Neuronal stem cell (in vitro differentiated cells): ENCODE data around the gene STXBP5L.
A peak's percentile ranks its signal among the peaks of the same experiment; 100 is the strongest.
"Not testable (repeated sequence)": the region's sequence is repeated elsewhere in the genome, so short reads cannot be mapped to it uniquely, and the experiment has no call there.

Experiments
- DNase-seq: peaks from one replicate; pipeline ENCODE4 v3.0.0-alpha.2; 2013; ENCODE audit warnings: low spot score
- H2AFZ ChIP-seq: one replicate; pipeline ENCODE4 v1.6.1; 2013; ENCODE audit warnings: mild to moderate bottlenecking, low read length, inconsistent platforms
- H2AK5ac ChIP-seq: 2 replicates; pipeline ENCODE4 v1.6.1; 2013; ENCODE audit warnings: low read depth, mild to moderate bottlenecking, inconsistent platforms, low read length, moderate library complexity, mixed read lengths
- H2BK120ac ChIP-seq: 2 replicates; pipeline ENCODE4 v1.6.1; 2013; ENCODE audit warnings: low read depth, mild to moderate bottlenecking, inconsistent platforms, low read length, moderate library complexity, mixed read lengths
- H2BK12ac ChIP-seq: one replicate; pipeline ENCODE4 v1.6.1; 2013; ENCODE audit warnings: low read length, inconsistent platforms
- H2BK15ac ChIP-seq: 2 replicates; pipeline ENCODE4 v1.6.1; 2013; ENCODE audit warnings: mild to moderate bottlenecking, low read length, inconsistent platforms, mixed read lengths
- H2BK5ac ChIP-seq: one replicate; pipeline ENCODE4 v1.6.1; 2013; ENCODE audit warnings: inconsistent platforms, mild to moderate bottlenecking, low read length, moderate library complexity
- H3K14ac ChIP-seq: one replicate; pipeline ENCODE4 v1.6.1; 2013; ENCODE audit warnings: low read length, inconsistent platforms
- H3K18ac ChIP-seq: 2 replicates; pipeline ENCODE4 v1.6.1; 2013; ENCODE audit warnings: low read length, inconsistent platforms
- H3K23ac ChIP-seq: 2 replicates; pipeline ENCODE4 v1.6.1; 2013; ENCODE audit warnings: low read depth, mild to moderate bottlenecking, mixed read lengths, low read length, inconsistent platforms; ENCODE audit not compliant: poor library complexity
- H3K27ac ChIP-seq: replicated peaks from 3 replicates; pipeline ENCODE4 v1.5.1; 2013; ENCODE audit warnings: low read length, inconsistent platforms
- H3K27me3 ChIP-seq, 3 experiments: 2 replicates each; pipeline ENCODE4 v1.6.1; 2013; ENCODE audit warnings: low read length in 3 of 3, mild to moderate bottlenecking in 2 of 3, inconsistent platforms in 1 of 3, low read depth in 1 of 3, mixed read lengths in 1 of 3, moderate library complexity in 1 of 3; ENCODE audit not compliant: control insufficient read depth in 3 of 3, insufficient read depth in 3 of 3
- H3K36me3 ChIP-seq, 2 donors: replicated peaks in 1 of 2; 2 replicates each; pipeline ENCODE4 v1.6.1; 2013; ENCODE audit warnings: low read length in 2 of 2; ENCODE audit not compliant: control insufficient read depth in 2 of 2, insufficient read depth in 2 of 2
- H3K4ac ChIP-seq: 2 replicates; pipeline ENCODE4 v1.6.1; 2013; ENCODE audit warnings: inconsistent platforms, mild to moderate bottlenecking, low read length, moderate library complexity
- H3K4me1 ChIP-seq, 2 donors: 1 replicate in 1 of 2; 2 replicates in 1 of 2; pipeline ENCODE4 v1.6.1; 2013; ENCODE audit warnings: low read length in 2 of 2, low read depth in 1 of 2; ENCODE audit not compliant: control insufficient read depth in 2 of 2, insufficient read depth in 1 of 2
- H3K4me2 ChIP-seq: one replicate; pipeline ENCODE4 v1.6.1; 2013; ENCODE audit warnings: mild to moderate bottlenecking, low read length, inconsistent platforms; ENCODE audit not compliant: insufficient read depth, poor library complexity, severe bottlenecking
- H3K4me3 ChIP-seq, 2 donors: 2 replicates each; pipeline ENCODE4 v1.5.1; 2013; ENCODE audit warnings: low read length in 2 of 2, mild to moderate bottlenecking in 2 of 2, inconsistent platforms in 1 of 2, moderate library complexity in 1 of 2
- H3K79me1 ChIP-seq: one replicate; pipeline ENCODE4 v1.6.1; 2013; ENCODE audit warnings: low read depth, mild to moderate bottlenecking, inconsistent platforms, low read length, moderate library complexity
- H3K9ac ChIP-seq: one replicate; pipeline ENCODE4 v1.6.1; 2013; ENCODE audit warnings: mild to moderate bottlenecking, low read depth, low read length, inconsistent platforms; ENCODE audit not compliant: poor library complexity
- H3K9me3 ChIP-seq, 2 donors: replicated peaks in 1 of 2; 2 replicates each; pipeline versions ENCODE3 to v1.6.1; 2013; ENCODE audit warnings: low read length in 2 of 2, mild to moderate bottlenecking in 2 of 2, inconsistent platforms in 1 of 2, low read depth in 1 of 2, mixed read lengths in 1 of 2, moderate library complexity in 1 of 2; ENCODE audit not compliant: control insufficient read depth in 2 of 2, insufficient read depth in 1 of 2
- H4K8ac ChIP-seq: one replicate; pipeline ENCODE4 v1.6.1; 2013; ENCODE audit warnings: low read depth, mild to moderate bottlenecking, inconsistent platforms, low read length, moderate library complexity
- H4K91ac ChIP-seq: one replicate; pipeline ENCODE4 v1.6.1; 2013; ENCODE audit warnings: low read length, low read depth, mild to moderate bottlenecking, inconsistent platforms; ENCODE audit not compliant: poor library complexity
- WGBS, 2 donors: extraction: QIAGEN DNeasy Blood & Tissue Kit; methylation state at CpG; one replicate each; pipeline ENCODE4 v1.1.7; 2013; ENCODE audit warnings: missing lambda C conversion rate in 2 of 2, mixed read lengths in 1 of 2; ENCODE audit not compliant: insufficient read length in 2 of 2, insufficient replicate concordance in 1 of 2; ENCODE audit errors: extremely low coverage in 2 of 2; 5-methylcytosine and 5-hydroxymethylcytosine counted together

The STXBP5L gene

DNA sequence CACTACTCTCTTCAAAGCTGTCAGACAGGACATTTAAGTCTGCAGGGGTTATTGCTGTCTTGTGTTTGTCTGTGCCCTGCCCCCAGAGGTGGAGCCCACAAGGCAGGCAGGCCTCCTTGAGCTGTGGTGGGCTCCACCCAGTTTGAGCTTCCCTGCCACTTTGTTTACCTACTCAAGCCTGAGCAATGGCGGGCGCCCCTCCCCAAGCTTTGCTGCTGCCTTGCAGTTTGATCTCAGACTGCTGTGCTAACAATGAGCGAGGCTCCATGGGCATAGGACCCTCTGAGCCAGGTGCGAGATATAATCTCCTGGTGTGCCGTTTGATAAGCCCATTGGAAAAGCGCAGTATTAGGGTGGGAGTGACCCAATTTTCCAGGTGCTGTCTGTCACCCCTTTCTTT, 6.3 kb upstream of the STXBP5L start:
- not testable (repeated sequence) for H3K27me3 ChIP-seq, H3K4me2 ChIP-seq, H3K4me3 ChIP-seq, H3K23ac ChIP-seq, H3K79me1 ChIP-seq, H3K18ac ChIP-seq, H2BK5ac ChIP-seq, H2AK5ac ChIP-seq, DNase-seq, H3K14ac ChIP-seq, H2BK120ac ChIP-seq, H2BK12ac ChIP-seq, H3K4me1 ChIP-seq, H4K8ac ChIP-seq, H3K9ac ChIP-seq, H3K27ac ChIP-seq, H2BK15ac ChIP-seq, H3K4ac ChIP-seq, H3K9me3 ChIP-seq, H2AFZ ChIP-seq, H4K91ac ChIP-seq, H3K36me3 ChIP-seq
- no CpG with 5 or more reads among the region's 6 CpGs for WGBS, 2 donors

DNA sequence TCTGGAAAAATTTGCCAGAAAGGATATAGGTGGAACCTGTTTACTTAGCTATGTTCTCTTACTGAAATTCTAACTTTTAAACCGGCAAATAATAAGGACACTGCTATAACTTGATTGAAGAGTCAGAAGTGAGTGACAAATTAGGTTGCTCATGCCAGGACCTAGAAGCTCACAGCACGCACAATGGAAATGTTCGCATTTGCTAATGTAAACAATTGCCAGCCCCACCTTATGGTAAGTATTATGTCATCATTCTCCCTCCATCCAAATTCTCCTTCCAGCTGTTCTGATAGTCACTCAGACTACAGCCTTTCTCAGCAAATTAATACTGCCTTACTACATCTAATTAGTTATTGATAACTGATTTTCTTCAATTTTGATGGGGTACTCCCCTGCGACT, 4.8 kb upstream of the STXBP5L start:
- H2BK5ac ChIP-seq, result no peak overlapping the region
- no peak overlapping the region for H3K4me3 ChIP-seq
- no peak for DNase-seq
- no peak overlapping the region for H3K23ac ChIP-seq
- H3K18ac ChIP-seq, result no peak overlapping the region
- H3K27ac ChIP-seq, result no peak overlapping the region
- H3K79me1 ChIP-seq, result no peaks in the 10 kb centered on the region
- H2BK12ac ChIP-seq, result no peak overlapping the region
- H3K9me3 ChIP-seq, result no peaks in the 10 kb centered on the region
- H3K14ac ChIP-seq, result no peak overlapping the region
- H4K8ac ChIP-seq, result no peak overlapping the region
- no peak overlapping the region for H2BK15ac ChIP-seq
- H4K91ac ChIP-seq, result no peak overlapping the region
- no peak overlapping the region for H2AFZ ChIP-seq
- H2AK5ac ChIP-seq, result no peak overlapping the region
- no CpG with 5 or more reads among the region's 4 CpGs for WGBS, 2 donors
- no peaks in the 10 kb centered on the region for H3K36me3 ChIP-seq
- no peak overlapping the region for H3K9ac ChIP-seq
- H2BK120ac ChIP-seq, result no peak overlapping the region
- H3K4me1 ChIP-seq, result peaks cover 0 to 1% of the 10 kb centered on the region in 2 donors
- H3K4me2 ChIP-seq, result no peak overlapping the region
- H3K27me3 ChIP-seq, result peaks cover 0 to 3% (median 0%) of the 10 kb centered on the region in 3 experiments
- H3K4ac ChIP-seq, result no peak overlapping the region

DNA sequence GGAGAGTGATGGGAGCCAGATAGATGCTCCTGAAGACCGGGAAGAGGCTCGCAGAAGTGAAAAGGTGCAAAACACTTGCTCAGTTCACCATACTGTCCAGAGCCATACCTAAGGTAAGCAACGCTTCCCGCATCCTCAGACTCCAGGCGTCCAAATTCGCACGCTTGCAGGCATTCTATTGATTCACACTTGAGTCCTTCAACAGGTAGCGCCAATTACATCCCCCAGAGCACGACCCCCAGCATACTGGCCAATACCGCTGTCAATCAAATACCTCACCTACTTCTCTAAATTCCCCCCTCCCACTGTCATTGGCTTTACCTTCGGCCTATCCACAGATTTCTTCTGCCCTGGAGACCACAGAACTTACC, 361 bp upstream of the STXBP5L start:
- Histone ChIP-seq H4K8ac (no peak overlapping the region), H3K14ac (no peak overlapping the region), H2AK5ac (no peak overlapping the region), H2BK12ac (no peak overlapping the region), H2BK120ac (no peak overlapping the region), H3K4me1 (peaks cover 0 to 1% of the 10 kb centered on the region in 2 donors), H3K27ac (no peak overlapping the region), H3K4me2 (peak overlapping the region; percentile 64), H3K36me3 (no peaks in the 10 kb centered on the region), H3K27me3 (peaks cover 0 to 3% (median 0%) of the 10 kb centered on the region in 3 experiments), H2AFZ (peak overlapping the region; percentile 98), H2BK15ac (no peak overlapping the region), H2BK5ac (no peak overlapping the region), H3K4me3 (peak overlapping the region; percentile 70 to 74), H3K18ac (no peak overlapping the region), H4K91ac (no peak overlapping the region), H3K9ac (no peak overlapping the region), H3K79me1 (no peaks in the 10 kb centered on the region), H3K4ac (no peak overlapping the region), H3K9me3 (no peaks in the 10 kb centered on the region), H3K23ac (no peak overlapping the region)
- no CpG with 5 or more reads among the region's 11 CpGs for WGBS, 2 donors
- DNase-seq, result no peak

DNA sequence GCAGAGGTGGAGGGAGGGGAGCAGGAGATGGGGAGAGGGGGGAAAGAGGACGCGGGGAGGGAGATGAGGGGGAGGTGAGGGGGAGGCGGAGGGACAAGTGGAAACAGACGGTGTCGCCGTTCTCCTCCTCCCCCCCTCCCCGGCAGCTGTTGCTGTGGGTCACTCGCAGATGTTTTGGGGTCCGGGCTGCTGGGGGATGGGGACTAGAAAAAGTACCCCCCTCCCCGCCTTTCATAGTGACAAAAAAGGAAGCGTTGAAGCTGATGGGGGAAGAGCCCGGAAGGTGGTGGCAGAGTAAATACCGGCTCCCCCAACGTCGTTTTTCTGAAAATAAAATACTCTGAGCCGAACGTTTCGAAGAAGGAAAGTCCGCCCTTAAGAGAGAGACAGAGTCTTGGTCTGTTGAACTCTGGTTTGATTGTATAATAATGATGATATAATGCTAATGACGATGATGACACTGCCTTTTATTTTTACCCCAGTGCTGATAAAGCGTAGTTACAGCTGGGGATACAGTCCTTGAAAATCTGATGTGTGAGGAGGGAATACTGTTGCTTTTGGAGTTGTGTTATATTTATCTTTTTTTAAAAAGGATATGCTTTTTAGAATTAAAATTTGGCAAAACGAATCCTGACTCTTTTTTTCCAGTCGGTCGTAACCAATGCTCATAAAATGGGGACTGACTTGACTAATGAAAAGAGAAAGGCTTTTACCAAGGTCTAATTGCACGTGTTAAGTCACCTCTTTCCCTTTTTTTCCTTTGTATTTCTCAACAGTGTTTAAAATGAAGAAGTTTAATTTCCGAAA, 993 bp downstream of the STXBP5L start:
- no peak overlapping the region for H3K18ac ChIP-seq
- H3K27me3 ChIP-seq, result peaks cover 0 to 3% (median 0%) of the 10 kb centered on the region in 3 experiments
- H2AK5ac ChIP-seq, result no peak overlapping the region
- H4K91ac ChIP-seq, result no peak overlapping the region
- no CpG with 5 or more reads among the region's 26 CpGs for WGBS, 2 donors
- H3K79me1 ChIP-seq, result no peaks in the 10 kb centered on the region
- no peaks in the 10 kb centered on the region for H3K9me3 ChIP-seq
- H2AFZ ChIP-seq, result peak overlapping the region; percentile 98
- H3K23ac ChIP-seq, result no peak overlapping the region
- peaks cover 0 to 1% of the 10 kb centered on the region in 2 donors for H3K4me1 ChIP-seq
- H2BK5ac ChIP-seq, result no peak overlapping the region
- no peak overlapping the region for H3K4ac ChIP-seq
- peak overlapping the region; percentile 74 to 89 for H3K4me3 ChIP-seq
- DNase-seq, result peak; percentile 11
- H2BK12ac ChIP-seq, result no peak overlapping the region
- no peak overlapping the region for H3K27ac ChIP-seq
- H2BK15ac ChIP-seq, result peak overlapping the region; percentile 49
- H3K36me3 ChIP-seq, result no peaks in the 10 kb centered on the region
- H2BK120ac ChIP-seq, result no peak overlapping the region
- H4K8ac ChIP-seq, result no peak overlapping the region
- peak overlapping the region; percentile 60 for H3K9ac ChIP-seq
- peak overlapping the region; percentile 89 for H3K4me2 ChIP-seq
- H3K14ac ChIP-seq, result no peak overlapping the region
